ENCODE data around the gene FBL. TPM values are rescaled to one million over a fixed set of nuclear protein-coding genes. Genes with fewer than 3 reads are reported as not detected.
"Not testable (repeated sequence)": the region's sequence is repeated elsewhere in the genome, so short reads cannot be mapped to it uniquely, and the experiment has no call there.

FBL gene
- total and polyA plus RNA-seq, 2 donors (not counting 1 experiment from before 2014, with no cell fraction given), result 253 to 376 TPM

DNA sequence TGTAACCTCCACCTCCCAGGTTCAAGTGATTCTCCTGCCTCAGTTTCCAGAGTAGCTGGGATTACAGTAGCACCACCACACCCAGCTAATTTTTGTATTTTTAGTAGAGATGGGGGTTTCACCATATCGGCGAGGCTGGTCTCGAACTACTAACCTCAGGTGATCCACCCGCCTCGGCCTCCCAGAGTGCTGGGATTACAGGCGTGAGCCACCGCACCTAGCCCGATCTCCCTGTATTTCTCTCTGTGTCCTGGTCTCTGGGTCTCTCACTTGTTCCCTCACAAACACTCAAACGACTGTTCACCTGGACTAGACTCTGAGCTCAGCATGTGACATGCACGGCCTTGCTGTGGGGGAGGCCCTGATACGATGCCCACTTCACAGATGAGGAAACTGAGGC is 32.7 kb upstream of the FBL start:
- H3K9me3 ChIP-seq (ENCODE audit: control extremely low read depth in 1 of 3, control insufficient read depth in 2 of 3, insufficient read depth in 1 of 3, low read length in 2 of 3); H3K27me3 Mint-ChIP-seq; ATAC-seq (ENCODE audit: low read depth); H3K79me2 ChIP-seq (ENCODE audit: control insufficient read depth, insufficient read depth, low read length); H3K27me3 ChIP-seq (replicated peaks in 1 of 4; ENCODE audit: control extremely low read depth in 1 of 4, control insufficient read depth in 3 of 4, insufficient read depth in 4 of 4, low read length in 3 of 4); DNase-seq; H4K20me1 ChIP-seq (ENCODE audit: control insufficient read depth, insufficient read depth, low read length, poor library complexity, severe bottlenecking); H3K9ac ChIP-seq (ENCODE audit: low read length); H3K4me3 Mint-ChIP-seq; H3K9me3 Mint-ChIP-seq (ENCODE audit: insufficient read depth); H3K36me3 ChIP-seq (replicated peaks in 1 of 2; ENCODE audit: control extremely low read depth in 1 of 2, control insufficient read depth in 1 of 2, extremely low read depth in 1 of 2, insufficient read depth in 2 of 2, low read length in 1 of 2); H3K27ac ChIP-seq (ENCODE audit: low read length in 2 of 2); intact Hi-C loops (cut with micrococcal nuclease); H3K4me3 ChIP-seq (ENCODE audit: control extremely low read depth in 1 of 5, extremely low read depth in 1 of 5, insufficient read depth in 1 of 5, low read depth in 2 of 5, low read length in 4 of 5); H3K4me1 ChIP-seq (ENCODE audit: control insufficient read depth in 2 of 2, insufficient read depth in 2 of 2, low read length in 2 of 2); POLR2A ChIA-PET; H3K4me2 ChIP-seq (replicated peaks; ENCODE audit: low read depth, low read length, poor library complexity, severe bottlenecking); H3K4me1 Mint-ChIP-seq; H2AFZ ChIP-seq (ENCODE audit: insufficient read depth, low read depth, low read length, poor library complexity, severe bottlenecking); H3K27ac Mint-ChIP-seq: not testable (repeated sequence)
- CTCF ChIA-PET, result interaction anchor here (0.7 to 1.8 kb wide), 2 partner anchors 92 to 195 kb away, joined by 3 to 20 read pairs; partner anchors contain the start of gene PSMC4
- 83% methylated on average over 8 of the region's 11 CpGs for WGBS (ENCODE audit: insufficient coverage)

DNA sequence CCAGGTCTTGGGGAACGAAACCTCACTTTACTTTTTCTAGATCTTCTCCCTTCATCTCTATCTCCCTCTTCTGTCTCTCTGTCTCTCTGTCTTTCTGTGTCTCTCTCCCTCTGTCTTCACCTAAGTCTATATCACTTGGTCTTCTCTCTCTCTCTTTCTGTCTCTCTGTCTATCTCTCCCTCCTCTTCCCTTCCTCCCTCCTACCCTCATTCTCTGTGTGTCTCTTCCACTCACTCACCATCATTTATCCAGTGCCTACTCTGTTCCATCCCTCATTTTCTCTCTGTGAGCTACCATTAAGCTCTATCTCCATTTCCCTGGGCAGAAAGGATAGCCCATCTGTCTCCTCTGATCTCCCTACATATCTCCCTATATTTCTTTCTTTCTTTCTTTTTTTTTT is 32.2 kb upstream of the FBL start:
- H2AFZ ChIP-seq (ENCODE audit: insufficient read depth, low read depth, low read length, poor library complexity, severe bottlenecking), result no peak overlapping the region
- no peaks in the 10 kb centered on the region for H4K20me1 ChIP-seq (ENCODE audit: control insufficient read depth, insufficient read depth, low read length, poor library complexity, severe bottlenecking)
- no peak overlapping the region for H3K4me2 ChIP-seq (replicated peaks; ENCODE audit: low read depth, low read length, poor library complexity, severe bottlenecking)
- CTCF ChIA-PET, result interaction anchor here (0.7 to 1.8 kb wide), 2 partner anchors 92 to 195 kb away, joined by 3 to 20 read pairs; partner anchors contain the start of gene PSMC4
- no peaks in the 10 kb centered on the region for H3K79me2 ChIP-seq (ENCODE audit: control insufficient read depth, insufficient read depth, low read length)
- WGBS (ENCODE audit: insufficient coverage), result 100% methylated on average over 1 of the region's 1 CpG
- TF ChIP-seq EZH2 (IDR thresholded peaks at IDR 0.05; ENCODE audit: borderline replicate concordance, insufficient read depth, low read depth, low read length, poor library complexity, severe bottlenecking), result no peak
- TF ChIP-seq, protein P1, sequence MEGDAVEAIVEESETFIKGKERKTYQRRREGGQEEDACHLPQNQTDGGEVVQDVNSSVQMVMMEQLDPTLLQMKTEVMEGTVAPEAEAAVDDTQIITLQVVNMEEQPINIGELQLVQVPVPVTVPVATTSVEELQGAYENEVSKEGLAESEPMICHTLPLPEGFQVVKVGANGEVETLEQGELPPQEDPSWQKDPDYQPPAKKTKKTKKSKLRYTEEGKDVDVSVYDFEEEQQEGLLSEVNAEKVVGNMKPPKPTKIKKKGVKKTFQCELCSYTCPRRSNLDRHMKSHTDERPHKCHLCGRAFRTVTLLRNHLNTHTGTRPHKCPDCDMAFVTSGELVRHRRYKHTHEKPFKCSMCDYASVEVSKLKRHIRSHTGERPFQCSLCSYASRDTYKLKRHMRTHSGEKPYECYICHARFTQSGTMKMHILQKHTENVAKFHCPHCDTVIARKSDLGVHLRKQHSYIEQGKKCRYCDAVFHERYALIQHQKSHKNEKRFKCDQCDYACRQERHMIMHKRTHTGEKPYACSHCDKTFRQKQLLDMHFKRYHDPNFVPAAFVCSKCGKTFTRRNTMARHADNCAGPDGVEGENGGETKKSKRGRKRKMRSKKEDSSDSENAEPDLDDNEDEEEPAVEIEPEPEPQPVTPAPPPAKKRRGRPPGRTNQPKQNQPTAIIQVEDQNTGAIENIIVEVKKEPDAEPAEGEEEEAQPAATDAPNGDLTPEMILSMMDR (IDR thresholded peaks at IDR 0.05), result no peak
- Mint-ChIP-seq H3K9me3 (ENCODE audit: insufficient read depth) (no peaks in the 10 kb centered on the region), H3K4me3 (no peak overlapping the region), H3K4me1 (peaks cover 5% of the 10 kb centered on the region), H3K27ac (no peak overlapping the region), H3K27me3 (no peaks in the 10 kb centered on the region)
- H3K27ac ChIP-seq (ENCODE audit: low read length in 2 of 2), result no peak overlapping the region
- POLR2A ChIA-PET, result no interaction called here
- H3K4me1 ChIP-seq (ENCODE audit: control insufficient read depth in 2 of 2, insufficient read depth in 2 of 2, low read length in 2 of 2), result no peaks in the 10 kb centered on the region
- no peak overlapping the region for H3K9ac ChIP-seq (ENCODE audit: low read length)
- ATAC-seq (ENCODE audit: low read depth) (no peak), DNase-seq (no peak)
- intact Hi-C loops (cut with micrococcal nuclease), result no loop called here
- H3K4me3 ChIP-seq (ENCODE audit: control extremely low read depth in 1 of 5, extremely low read depth in 1 of 5, insufficient read depth in 1 of 5, low read depth in 2 of 5, low read length in 4 of 5), result no peak overlapping the region
- peaks cover 0 to 4% of the 10 kb centered on the region in 2 experiments for H3K36me3 ChIP-seq (replicated peaks in 1 of 2; ENCODE audit: control extremely low read depth in 1 of 2, control insufficient read depth in 1 of 2, extremely low read depth in 1 of 2, insufficient read depth in 2 of 2, low read length in 1 of 2)
- no peaks in the 10 kb centered on the region for H3K27me3 ChIP-seq (replicated peaks in 1 of 4; ENCODE audit: control extremely low read depth in 1 of 4, control insufficient read depth in 3 of 4, insufficient read depth in 4 of 4, low read length in 3 of 4)
- no peaks in the 10 kb centered on the region for H3K9me3 ChIP-seq (ENCODE audit: control extremely low read depth in 1 of 3, control insufficient read depth in 2 of 3, insufficient read depth in 1 of 3, low read length in 2 of 3)

DNA sequence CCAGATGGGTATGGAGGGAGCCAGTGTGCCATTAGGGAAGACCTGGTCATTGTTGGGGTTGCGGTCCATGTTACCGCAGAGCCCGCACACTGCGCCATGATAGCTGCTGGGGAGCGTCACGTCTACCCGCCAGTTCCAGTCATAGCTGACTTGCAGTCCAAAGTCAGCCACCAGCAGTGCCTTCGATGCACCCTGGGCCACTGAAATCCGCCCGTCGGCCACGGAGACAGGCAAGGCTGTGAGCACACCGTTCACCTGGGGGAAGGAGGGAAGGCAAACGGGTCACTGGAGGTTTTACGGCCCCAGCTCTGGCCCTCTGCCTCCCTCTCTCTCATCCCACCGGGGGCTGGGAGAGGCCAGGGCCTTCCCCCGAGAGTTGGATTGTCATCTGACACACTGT is 31.8 kb upstream of the FBL start:
- H4K20me1 ChIP-seq (ENCODE audit: control insufficient read depth, insufficient read depth, low read length, poor library complexity, severe bottlenecking); H3K4me1 ChIP-seq (ENCODE audit: control insufficient read depth in 2 of 2, insufficient read depth in 2 of 2, low read length in 2 of 2); H3K4me3 ChIP-seq (ENCODE audit: control extremely low read depth in 1 of 5, extremely low read depth in 1 of 5, insufficient read depth in 1 of 5, low read depth in 2 of 5, low read length in 4 of 5); H3K27ac ChIP-seq (ENCODE audit: low read length in 2 of 2); DNase-seq; H3K79me2 ChIP-seq (ENCODE audit: control insufficient read depth, insufficient read depth, low read length); H3K4me3 Mint-ChIP-seq; H2AFZ ChIP-seq (ENCODE audit: insufficient read depth, low read depth, low read length, poor library complexity, severe bottlenecking); intact Hi-C loops (cut with micrococcal nuclease); H3K27me3 Mint-ChIP-seq; H3K4me2 ChIP-seq (replicated peaks; ENCODE audit: low read depth, low read length, poor library complexity, severe bottlenecking); H3K4me1 Mint-ChIP-seq; H3K27me3 ChIP-seq (replicated peaks in 1 of 4; ENCODE audit: control extremely low read depth in 1 of 4, control insufficient read depth in 3 of 4, insufficient read depth in 4 of 4, low read length in 3 of 4); H3K27ac Mint-ChIP-seq; ATAC-seq (ENCODE audit: low read depth); H3K9ac ChIP-seq (ENCODE audit: low read length); H3K9me3 Mint-ChIP-seq (ENCODE audit: insufficient read depth); H3K36me3 ChIP-seq (replicated peaks in 1 of 2; ENCODE audit: control extremely low read depth in 1 of 2, control insufficient read depth in 1 of 2, extremely low read depth in 1 of 2, insufficient read depth in 2 of 2, low read length in 1 of 2); H3K9me3 ChIP-seq (ENCODE audit: control extremely low read depth in 1 of 3, control insufficient read depth in 2 of 3, insufficient read depth in 1 of 3, low read length in 2 of 3); POLR2A ChIA-PET: not testable (repeated sequence)
- CTCF ChIA-PET, result interaction anchor here (1.8 kb wide), 1 partner anchor 93 kb away, joined by 20 read pairs; the partner anchor contains the start of gene PSMC4
- WGBS (ENCODE audit: insufficient coverage), result 98% methylated on average over 12 of the region's 17 CpGs

Data from B cell (primary cell).